Prostate gland (tissue), 2 donors: ENCODE measurements around the gene USP4. TPM values are rescaled to one million over a fixed set of nuclear protein-coding genes. Genes with fewer than 3 reads are reported as not detected.

ENCODE experiments used
- DNase-seq: peaks from one replicate; pipeline ENCODE4 v3.0.0-alpha.2; 2019; ENCODE audit warnings: low spot score
- H3K27ac ChIP-seq, 2 donors: fragments of 200-600 bp; sonication (generic); 2 replicates each; pipeline ENCODE4 v1.5.1; 2017 to 2019
- H3K27me3 ChIP-seq: fragments of 200-600 bp; sonication (generic); replicated peaks from 2 replicates; pipeline ENCODE4 v1.5.1; 2019; ENCODE audit not compliant: insufficient read depth
- H3K36me3 ChIP-seq, 2 donors: fragments of 200-600 bp; sonication (generic); 1 replicate in 1 of 2; 2 replicates in 1 of 2; pipeline versions ENCODE4 v1.5.1 to v1.8.1; 2017 to 2019
- H3K4me1 ChIP-seq: fragments of 200-600 bp; sonication (generic); replicated peaks from 2 replicates; pipeline ENCODE4 v1.5.1; 2019
- H3K4me3 ChIP-seq, 2 donors: fragments of 200-600 bp; sonication (generic); 2 replicates each; pipeline ENCODE4 v1.5.1; 2017 to 2019
- H3K9me3 ChIP-seq: fragments of 200-600 bp; sonication (generic); 2 replicates; pipeline ENCODE4 v1.5.1; 2017
- POLR2A ChIP-seq: fragments of 450-650 bp; IDR thresholded peaks from one replicate; pipeline ENCODE4 v1.6.1; 2016; ENCODE audit warnings: antibody characterized with exemption, mild to moderate bottlenecking
- POLR2AphosphoS5 ChIP-seq: sonication (generic); formaldehyde crosslinking; IDR thresholded peaks from one replicate; pipeline ENCODE4 v1.6.1; 2017; ENCODE audit warnings: antibody characterized with exemption
- WGBS: methylation state at CpG from one replicate; pipeline ENCODE4 v1.1.5; 2018; 5-methylcytosine and 5-hydroxymethylcytosine counted together
- intact Hi-C: fragments of 100-400 bp; cut with DNase I; formaldehyde crosslinking; loops from one replicate; pipeline ENCODE4 v1.14.2; 2022
- total RNA-seq, 2 donors: library from RNA; depleted of rRNA; stranded (reverse); fragments of >200 nt; gene quantifications; one replicate each; pipeline ENCODE4 v1.1.0, GENCODE V29; 2016
- TF ChIP-seq, protein P1 (sequence below), 4 experiments: fragments of 200-600 bp in 2 of 4; fragments of 450-650 bp in 2 of 4; sonication (generic) in 2 of 4; IDR thresholded peaks; 1 replicate in 3 of 4; 2 replicates in 1 of 4; pipeline ENCODE4 v1.5.1; 2016 to 2019; ENCODE audit warnings: antibody characterized with exemption in 4 of 4, mild to moderate bottlenecking in 2 of 4, moderate library complexity in 2 of 4

Gene USP4
- total RNA-seq, 2 donors from 2014 or later = 18.3 to 30.8 TPM

- Histone ChIP-seq H3K36me3 (no peaks in the 10 kb centered on the region), H3K9me3 (no peaks in the 10 kb centered on the region), H3K27ac (no peak overlapping the region), H3K4me1 (no peaks in the 10 kb centered on the region), H3K27me3 (no peaks in the 10 kb centered on the region), H3K4me3 (no peak overlapping the region)
- TF ChIP-seq, protein P1, sequence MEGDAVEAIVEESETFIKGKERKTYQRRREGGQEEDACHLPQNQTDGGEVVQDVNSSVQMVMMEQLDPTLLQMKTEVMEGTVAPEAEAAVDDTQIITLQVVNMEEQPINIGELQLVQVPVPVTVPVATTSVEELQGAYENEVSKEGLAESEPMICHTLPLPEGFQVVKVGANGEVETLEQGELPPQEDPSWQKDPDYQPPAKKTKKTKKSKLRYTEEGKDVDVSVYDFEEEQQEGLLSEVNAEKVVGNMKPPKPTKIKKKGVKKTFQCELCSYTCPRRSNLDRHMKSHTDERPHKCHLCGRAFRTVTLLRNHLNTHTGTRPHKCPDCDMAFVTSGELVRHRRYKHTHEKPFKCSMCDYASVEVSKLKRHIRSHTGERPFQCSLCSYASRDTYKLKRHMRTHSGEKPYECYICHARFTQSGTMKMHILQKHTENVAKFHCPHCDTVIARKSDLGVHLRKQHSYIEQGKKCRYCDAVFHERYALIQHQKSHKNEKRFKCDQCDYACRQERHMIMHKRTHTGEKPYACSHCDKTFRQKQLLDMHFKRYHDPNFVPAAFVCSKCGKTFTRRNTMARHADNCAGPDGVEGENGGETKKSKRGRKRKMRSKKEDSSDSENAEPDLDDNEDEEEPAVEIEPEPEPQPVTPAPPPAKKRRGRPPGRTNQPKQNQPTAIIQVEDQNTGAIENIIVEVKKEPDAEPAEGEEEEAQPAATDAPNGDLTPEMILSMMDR (IDR thresholded peaks at IDR 0.05) = no peak
- no peak for TF ChIP-seq POLR2A
- TF ChIP-seq POLR2AphosphoS5 = no peak
- 67% methylated on average over 3 of the region's 3 CpGs for WGBS
- intact Hi-C loops = no loop called here
- no peak for DNase-seq
Observed at GRCh38 chr3:49257187-49257586, 82.7 kb downstream of the USP4 start.

DNA sequence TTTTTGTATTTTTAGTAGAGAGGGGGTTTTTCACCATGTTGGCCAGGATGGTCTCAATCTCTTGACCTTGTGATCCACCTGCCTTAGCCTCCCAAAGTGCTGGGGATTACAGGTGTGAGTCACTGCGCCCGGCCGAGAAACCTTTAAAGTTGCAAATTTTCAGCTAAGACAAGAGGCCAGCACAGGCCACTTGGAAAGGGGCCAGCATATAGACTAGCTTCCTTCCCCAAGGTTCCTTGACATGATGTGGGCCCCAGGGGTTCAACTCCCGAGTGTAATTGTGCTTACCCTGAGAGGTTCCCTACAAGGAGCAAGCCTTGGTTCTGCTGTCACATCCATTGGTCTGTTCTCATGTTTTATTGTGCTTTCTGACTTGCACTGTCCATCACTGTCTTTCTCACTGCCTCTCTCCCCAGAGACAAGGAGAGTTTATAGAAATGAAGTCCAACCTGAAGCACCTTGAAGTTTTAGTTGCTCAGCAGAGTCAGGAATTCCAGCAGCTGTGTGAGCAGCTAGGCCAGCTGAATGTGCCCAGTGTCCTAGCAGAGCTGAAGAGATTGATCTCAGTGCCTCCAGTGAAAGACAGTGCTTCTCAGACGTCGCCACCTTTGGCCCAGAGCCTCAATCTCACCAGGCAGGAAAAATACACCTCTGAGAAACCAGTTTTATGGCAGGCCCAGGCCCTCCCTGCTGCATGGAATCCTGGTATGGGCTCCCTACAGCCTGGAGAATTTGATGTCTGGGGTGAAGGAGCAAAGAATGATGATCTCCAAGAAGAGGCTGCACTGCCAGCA is 83.9 kb downstream of the USP4 start:
- intact Hi-C loops = no loop called here
- no peak for DNase-seq
- 71% methylated on average over 6 of the region's 6 CpGs for WGBS
- TF ChIP-seq POLR2AphosphoS5 (no peak), POLR2A (no peak)
- TF ChIP-seq, protein P1 (IDR thresholded peaks at IDR 0.05) = no peak
- no peaks in the 10 kb centered on the region for H3K4me1 ChIP-seq
- no peaks in the 10 kb centered on the region for H3K9me3 ChIP-seq
- H3K27ac ChIP-seq = no peak overlapping the region
- H3K27me3 ChIP-seq = no peaks in the 10 kb centered on the region
- no peaks in the 10 kb centered on the region for H3K36me3 ChIP-seq
- H3K4me3 ChIP-seq = no peak overlapping the region

DNA sequence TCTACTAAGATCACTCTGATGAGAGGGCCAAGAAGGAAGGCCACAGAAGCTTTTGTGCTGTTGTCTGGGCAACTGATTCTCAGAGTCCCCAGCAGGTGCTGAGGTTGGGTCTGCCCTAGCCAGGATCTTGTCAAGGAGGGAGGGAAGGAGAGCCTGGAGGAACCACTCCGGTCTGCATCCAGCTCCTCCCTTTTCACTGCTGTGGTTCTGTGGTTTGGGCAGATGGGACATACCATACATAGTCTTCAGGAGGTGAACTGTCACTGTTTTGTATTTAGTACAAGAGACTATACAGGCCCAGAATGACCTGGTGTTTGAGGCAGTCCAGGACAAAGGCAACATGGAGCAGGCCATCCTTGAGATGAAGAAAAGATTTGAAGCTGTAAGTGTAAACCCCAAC is 84.7 kb downstream of the USP4 start:
- Histone ChIP-seq H3K4me1 (no peaks in the 10 kb centered on the region), H3K36me3 (no peaks in the 10 kb centered on the region), H3K27me3 (no peaks in the 10 kb centered on the region), H3K9me3 (no peaks in the 10 kb centered on the region), H3K27ac (no peak overlapping the region), H3K4me3 (no peak overlapping the region)
- intact Hi-C loops = no loop called here
- 69% methylated on average over 1 of the region's 1 CpG for WGBS
- TF ChIP-seq, protein P1 (IDR thresholded peaks at IDR 0.05) = no peak
- TF ChIP-seq POLR2AphosphoS5 (no peak), POLR2A (no peak)
- no peak for DNase-seq

GRCh38 chr3:49253512-49253911 is 86.3 kb downstream of the USP4 start:
- no peak overlapping the region for H3K4me3 ChIP-seq
- 85% methylated on average over 3 of the region's 3 CpGs for WGBS
- intact Hi-C loops = no loop called here
- TF ChIP-seq, protein P1 (IDR thresholded peaks at IDR 0.05) = no peak
- TF ChIP-seq POLR2AphosphoS5 = no peak
- no peak for TF ChIP-seq POLR2A
- no peaks in the 10 kb centered on the region for H3K4me1 ChIP-seq
- H3K36me3 ChIP-seq = no peaks in the 10 kb centered on the region
- no peak overlapping the region for H3K27ac ChIP-seq
- H3K27me3 ChIP-seq = no peaks in the 10 kb centered on the region
- H3K9me3 ChIP-seq = no peaks in the 10 kb centered on the region
- no peak for DNase-seq

GRCh38 chr3:49248840-49249227 is 91.0 kb downstream of the USP4 start:
- H3K9me3 ChIP-seq = no peaks in the 10 kb centered on the region
- intact Hi-C loops = no loop called here
- H3K4me1 ChIP-seq = no peaks in the 10 kb centered on the region
- H3K27me3 ChIP-seq = no peaks in the 10 kb centered on the region
- no peaks in the 10 kb centered on the region for H3K36me3 ChIP-seq
- no peak for DNase-seq
- TF ChIP-seq POLR2AphosphoS5 (no peak), POLR2A (no peak)
- TF ChIP-seq, protein P1 (IDR thresholded peaks at IDR 0.05) = no peak
- H3K27ac ChIP-seq = no peak overlapping the region
- H3K4me3 ChIP-seq = no peak overlapping the region
